K562 (cell line): Measurements from ENCODE around the gene PRICKLE2. TPM values are rescaled to one million over a fixed set of nuclear protein-coding genes. Genes with fewer than 3 reads are reported as not detected.

Source experiments
- ATAC-seq: fragments of 200-7000 bp; cut with Tn5 transposase; 3 replicates; pipeline ENCODE4 v1.9.1; 2020; ENCODE audit warnings: moderate library complexity
- BruUV-seq: library from RNA; stranded (reverse); fragments of 400-500 nt; replicated peaks from 2 replicates; lab custom pipeline; 2021; lab: Mats Ljungman, UMichigan
- CTCF ChIA-PET: fragments of 300-600 bp; formaldehyde crosslinking; extraction: SDS; loops from one replicate; lab custom pipeline; 2021; ENCODE audit warnings: low intra/inter-chr PET ratio; lab: Yijun Ruan, JAX
- POLR2A ChIA-PET: fragments of 300-600, 350-650 bp; sonication (Branson Sonifier 250); formaldehyde crosslinking; extraction: SDS; loops from one replicate; lab custom pipeline; 2021; ENCODE audit warnings: antibody characterized with exemption, inconsistent platforms; lab: Yijun Ruan, JAX
- DNase-seq, 4 experiments: peaks; one replicate each; pipeline versions ENCODE4 v3.0.0 to v3.0.0-alpha.2; 2011 to 2018; ENCODE audit warnings: low spot score in 3 of 4, mixed read lengths in 3 of 4; ENCODE audit errors: extremely low read depth in 1 of 4
- FAIRE-seq: peaks from 2 replicates; lab custom pipeline; 2011; peaks lifted over from hg19 to GRCh38; lab: Jason Lieb, UNC
- H2AFZ ChIP-seq: 2 replicates; pipeline ENCODE4 v1.6.0; 2011; ENCODE audit warnings: low read depth, low read length, control low read depth, inconsistent platforms
- H3K27ac ChIP-seq: fragments of 200-600 bp; 3 replicates; pipeline ENCODE4 v1.8.0; 2011; ENCODE audit warnings: low read depth, mild to moderate bottlenecking, control low read depth, inconsistent platforms, low read length, moderate library complexity, mixed read lengths; ENCODE audit errors: extremely low read depth
- H3K27me3 ChIP-seq, 2 experiments: fragments of 300-600 bp in 1 of 2; 2 replicates in 1 of 2; 3 replicates in 1 of 2; pipeline versions ENCODE4 v1.6.0 to v1.8.0; 2011; ENCODE audit warnings: inconsistent platforms in 2 of 2, low read length in 2 of 2, mild to moderate bottlenecking in 1 of 2, mixed read lengths in 1 of 2, moderate library complexity in 1 of 2; ENCODE audit not compliant: control insufficient read depth in 2 of 2, insufficient read depth in 2 of 2
- H3K36me3 ChIP-seq: fragments of 300-600 bp; 3 replicates; pipeline ENCODE4 v1.8.0; 2011; ENCODE audit warnings: mild to moderate bottlenecking, low read length, inconsistent platforms; ENCODE audit not compliant: control insufficient read depth, insufficient read depth
- H3K4me1 ChIP-seq, 2 experiments: fragments of 200-600 bp in 1 of 2; replicated peaks in 1 of 2; 2 replicates in 1 of 2; 3 replicates in 1 of 2; pipeline versions ENCODE4 v1.5.1 to v1.8.0; 2011; ENCODE audit warnings: inconsistent platforms in 2 of 2, low read length in 2 of 2, mild to moderate bottlenecking in 1 of 2, mixed read lengths in 1 of 2, moderate library complexity in 1 of 2; ENCODE audit not compliant: control insufficient read depth in 2 of 2, insufficient read depth in 2 of 2
- H3K4me2 ChIP-seq: 2 replicates; pipeline ENCODE4 v1.6.1; 2011; ENCODE audit warnings: low read length, control low read depth, inconsistent platforms, mixed read lengths; ENCODE audit not compliant: insufficient read depth
- H3K4me3 ChIP-seq: fragments of 200-600 bp; sonication (generic), shearing (Covaris generic); 2 replicates; pipeline ENCODE4 v1.5.1; 2016; ENCODE audit warnings: control low read depth, inconsistent platforms
- H3K79me2 ChIP-seq: fragments of 200-600 bp; 3 replicates; pipeline ENCODE4 v1.8.0; 2011; ENCODE audit warnings: low read length, inconsistent platforms; ENCODE audit not compliant: control insufficient read depth, insufficient read depth
- H3K9ac ChIP-seq, 2 experiments: 2 replicates each; pipeline versions ENCODE4 v1.6.0 to v1.6.1; 2011; ENCODE audit warnings: low read depth in 2 of 2, low read length in 2 of 2, control low read depth in 1 of 2, inconsistent platforms in 1 of 2, mild to moderate bottlenecking in 1 of 2, mixed read lengths in 1 of 2; ENCODE audit not compliant: insufficient read depth in 1 of 2
- H3K9me1 ChIP-seq: one replicate; pipeline ENCODE4 v1.6.0; 2011; ENCODE audit warnings: inconsistent platforms, mild to moderate bottlenecking, low read length, moderate library complexity; ENCODE audit not compliant: control insufficient read depth, insufficient read depth
- H3K9me3 ChIP-seq: replicated peaks from 2 replicates; pipeline ENCODE4 v1.5.1; 2011; ENCODE audit warnings: low read depth, low read length, inconsistent platforms; ENCODE audit not compliant: control insufficient read depth, insufficient read depth
- H4K20me1 ChIP-seq: replicated peaks from 2 replicates; pipeline ENCODE4 v1.6.1; 2011; ENCODE audit warnings: low read length, inconsistent platforms, mixed read lengths; ENCODE audit not compliant: control insufficient read depth, insufficient read depth
- AFF4 ChIP-seq: sonication (generic); formaldehyde crosslinking; IDR thresholded peaks from 2 replicates; pipeline ENCODE4 v1.8.0; 2023; ENCODE audit warnings: mild to moderate bottlenecking, missing genetic modification reagents
- CCAR2 ChIP-seq: fragments of 200-400 bp; formaldehyde crosslinking; IDR thresholded peaks from 2 replicates; pipeline ENCODE4 v1.6.1; 2017; ENCODE audit warnings: mild to moderate bottlenecking, low read depth, low read length
- E2F6 ChIP-seq, 2 experiments: IDR thresholded peaks; 2 replicates each; pipeline ENCODE4 v1.6.1; 2011; ENCODE audit warnings: borderline replicate concordance in 1 of 2, control low read depth in 1 of 2, low read depth in 1 of 2, low read length in 1 of 2, mild to moderate bottlenecking in 1 of 2, mixed read lengths in 1 of 2, moderate library complexity in 1 of 2; ENCODE audit not compliant: insufficient read depth in 1 of 2, insufficient read length in 1 of 2, poor library complexity in 1 of 2, severe bottlenecking in 1 of 2; ENCODE audit errors: extremely low read depth in 1 of 2
- LEF1 ChIP-seq: fragments of 450-650 bp; IDR thresholded peaks from 2 replicates; pipeline ENCODE4 v1.6.1; 2016; ENCODE audit warnings: mild to moderate bottlenecking
- MTF1 ChIP-seq: fragments of 250-450 bp; sonication (Bioruptor Pico); IDR thresholded peaks from 2 replicates; pipeline ENCODE4 v1.9.0; 2021; ENCODE audit warnings: moderate library complexity, mild to moderate bottlenecking, inconsistent platforms, borderline replicate concordance
- MXI1 ChIP-seq: IDR thresholded peaks from 2 replicates; pipeline ENCODE4 v1.6.1; 2011; ENCODE audit warnings: low read depth, mild to moderate bottlenecking, improper control_type of control experiment, low read length
- NKRF ChIP-seq: fragments of 450-650 bp; IDR thresholded peaks from 2 replicates; pipeline ENCODE4 v1.6.1; 2016; ENCODE audit warnings: borderline replicate concordance
- PYGO2 ChIP-seq: fragments of 450-650 bp; IDR thresholded peaks from 2 replicates; pipeline ENCODE4 v1.6.1; 2016; ENCODE audit warnings: mild to moderate bottlenecking, missing genetic modification characterization, moderate library complexity, missing compliant biosample characterization
- SAP30 ChIP-seq: fragments of 200-600 bp; sonication (generic); IDR thresholded peaks from 2 replicates; pipeline ENCODE4 v1.6.1; 2012; ENCODE audit warnings: borderline replicate concordance, low read depth, mild to moderate bottlenecking, moderate library complexity, low read length, control low read depth, inconsistent platforms; ENCODE audit not compliant: insufficient read depth, poor library complexity, severe bottlenecking
- TCF3 ChIP-seq: sonication (generic); formaldehyde crosslinking; IDR thresholded peaks from 2 replicates; pipeline ENCODE4 v1.4.0; 2020; ENCODE audit warnings: mild to moderate bottlenecking, missing genetic modification reagents
- ZFP30 ChIP-seq: fragments of 250-450 bp; sonication (Bioruptor Pico); IDR thresholded peaks from 2 replicates; pipeline ENCODE4 v1.8.0; 2022; ENCODE audit warnings: moderate library complexity, mild to moderate bottlenecking, inconsistent platforms, borderline replicate concordance
- ZNF23 ChIP-seq: fragments of 250-450 bp; sonication (Bioruptor Pico); IDR thresholded peaks from 2 replicates; pipeline ENCODE4 v1.4.0; 2020; ENCODE audit warnings: mild to moderate bottlenecking
- ZNF324 ChIP-seq: fragments of 250-450 bp; sonication (Bioruptor Pico); IDR thresholded peaks from 2 replicates; pipeline ENCODE4 v1.4.0; 2020; ENCODE audit warnings: mild to moderate bottlenecking
- WGBS: fragments of 100-300 bp; shearing (Covaris generic); methylation state at CpG from one replicate; pipeline ENCODE4 v1.1.6; 2016; ENCODE audit warnings: low coverage, mixed read lengths; ENCODE audit not compliant: insufficient coverage; ENCODE audit errors: missing lambda C conversion rate; 5-methylcytosine and 5-hydroxymethylcytosine counted together
- in situ Hi-C: fragments of 300-500 bp; cut with MboI; formaldehyde crosslinking; loops from 4 replicates; pipeline ENCODE4 v1.15.0; 2018; ENCODE audit warnings: inconsistent platforms, mixed read lengths
- intact Hi-C: fragments of 100-400 bp; cut with micrococcal nuclease; formaldehyde crosslinking; loops from 2 replicates; pipeline ENCODE4 v1.14.2; 2022
- polyA plus RNA-seq, 8 experiments: library from polyadenylated mRNA; depleted of rRNA in 4 of 8; stranded (reverse) in 5 of 8; unstranded in 3 of 8; fragments of >200 nt; fragmentation: Nextera tagmentation in 2 of 8; fragmentation: Illumina TruSeq in 1 of 8; extraction: Ambion mirVana in 2 of 8; extraction: Trizol in 1 of 8; gene quantifications; 2 replicates each; pipeline versions ENCODE4 v1.2.1 to v1.2.3, GENCODE V29; 2011 to 2014; ENCODE audit warnings: inconsistent platforms in 1 of 8, missing spikeins in 1 of 8
- total RNA-seq, 7 experiments: library from RNA; depleted of rRNA in 6 of 7; stranded (reverse); fragments of >200 nt in 6 of 7; fragmentation: Illumina TruSeq in 2 of 7; extraction: Trizol in 2 of 7; gene quantifications; 2 replicates each; pipeline versions ENCODE4 v1.2.1 to v1.2.3, GENCODE V29; 2011 to 2021; ENCODE audit warnings: low replicate concordance in 1 of 7

The PRICKLE2 gene
- total and polyA plus RNA-seq, 9 of the 15 experiments (the other 6 are each of a cell fraction or from before 2014, with no cell fraction given) = 0.07 to 0.09 TPM; not detected in 7

- in situ Hi-C loops = no loop called here
- no peaks in the 10 kb centered on the region for H3K9me3 ChIP-seq
- FAIRE-seq = no peak
- no peaks in the 10 kb centered on the region for H3K4me1 ChIP-seq
- POLR2A ChIA-PET = no interaction called here
- H3K9me1 ChIP-seq = no peaks in the 10 kb centered on the region
- TF ChIP-seq SAP30 (no peak), LEF1 (no peak), MXI1 (no peak), NKRF (no peak), ZNF324 (no peak), AFF4 (no peak), CCAR2 (no peak), ZFP30 (CRISPR knock-in tag) (no peak), E2F6 (IDR thresholded peaks at IDR 0.05; ENCODE audit: borderline replicate concordance in 1 of 2, extremely low read depth in 1 of 2, insufficient read depth in 1 of 2, insufficient read length in 1 of 2, low read depth in 1 of 2, low read length in 1 of 2, poor library complexity in 1 of 2, severe bottlenecking in 1 of 2) (no peak), PYGO2 (tag) (no peak), MTF1 (CRISPR knock-in tag) (no peak), ZNF23 (no peak), TCF3 (CRISPR knock-in tag) (no peak)
- TF ChIP-seq, all 486 proteins: peak for 0
- intact Hi-C loops = no loop called here
- Histone ChIP-seq H3K4me2 (no peak overlapping the region), H4K20me1 (no peaks in the 10 kb centered on the region), H3K9ac (no peak overlapping the region), H3K79me2 (no peaks in the 10 kb centered on the region), H3K4me3 (no peak overlapping the region), H3K27ac (no peak overlapping the region), H2AFZ (no peak overlapping the region), H3K27me3 (no peaks in the 10 kb centered on the region), H3K36me3 (no peaks in the 10 kb centered on the region)
- ATAC-seq (no peak), DNase-seq (no peak)
- 0% methylated on average over 11 of the region's 12 CpGs for WGBS
- BruUV-seq = no TSS peak
- CTCF ChIA-PET = interaction anchor here (0.5 kb wide), 1 partner anchor 192 kb away, joined by 3 read pairs; no protein-coding TSS in a partner anchor
Observed at GRCh38 chr3:64238971-64239667, 13.9 kb upstream of the PRICKLE2 start.
